MCF 10A (cell line): Measurements from ENCODE around the gene GSC2. TPM values are rescaled to one million over a fixed set of nuclear protein-coding genes. Genes with fewer than 3 reads are reported as not detected.
"Not testable (repeated sequence)": the region's sequence is repeated elsewhere in the genome, so short reads cannot be mapped to it uniquely, and the experiment has no call there.

Source experiments
- BruUV-seq: library from RNA; stranded (reverse); fragments of 400-500 nt; replicated peaks from 2 replicates; lab custom pipeline; 2021; lab: Mats Ljungman, UMichigan
- CTCF ChIA-PET: fragments of 300-600 bp; sonication (Branson Sonifier 250); formaldehyde crosslinking; extraction: SDS; loops from one replicate; lab custom pipeline; 2021; ENCODE audit warnings: antibody characterized with exemption, inconsistent platforms; lab: Yijun Ruan, JAX
- POLR2A ChIA-PET: fragments of 300-600, 350-650 bp; sonication (Branson Sonifier 250); formaldehyde crosslinking; extraction: SDS; loops from one replicate; lab custom pipeline; 2020; ENCODE audit warnings: antibody characterized with exemption, inconsistent platforms; lab: Yijun Ruan, JAX
- DNase-seq: peaks from one replicate; pipeline ENCODE4 v3.0.0-alpha.2; 2018; ENCODE audit not compliant: unreplicated experiment
- H3K27ac Mint-ChIP-seq: one replicate; pipeline ENCODE4 v1.8.0; 2022; ENCODE audit warnings: mild to moderate bottlenecking, low read depth, mixed read lengths; ENCODE audit not compliant: unreplicated experiment
- H3K27me3 Mint-ChIP-seq: one replicate; pipeline ENCODE4 v1.8.0; 2022; ENCODE audit warnings: mixed read lengths; ENCODE audit not compliant: insufficient read depth, unreplicated experiment
- H3K36me3 Mint-ChIP-seq: one replicate; pipeline ENCODE4 v1.8.0; 2022; ENCODE audit warnings: mild to moderate bottlenecking, moderate library complexity, mixed read lengths; ENCODE audit not compliant: insufficient read depth, unreplicated experiment
- H3K4me1 Mint-ChIP-seq: one replicate; pipeline ENCODE4 v1.8.0; 2022; ENCODE audit warnings: mixed read lengths; ENCODE audit not compliant: insufficient read depth, unreplicated experiment
- H3K4me3 Mint-ChIP-seq: one replicate; pipeline ENCODE4 v1.8.0; 2022; ENCODE audit warnings: mild to moderate bottlenecking, moderate library complexity, mixed read lengths; ENCODE audit not compliant: unreplicated experiment
- H3K9me3 Mint-ChIP-seq: one replicate; pipeline ENCODE4 v1.8.0; 2022; ENCODE audit warnings: mixed read lengths; ENCODE audit not compliant: unreplicated experiment
- CTCF ChIP-seq: fragments of 200-600 bp; IDR thresholded peaks from one replicate; pipeline ENCODE4 v1.8.0; 2022; ENCODE audit warnings: antibody characterized with exemption, mild to moderate bottlenecking; ENCODE audit not compliant: unreplicated experiment
- intact Hi-C: fragments of 100-400 bp; cut with micrococcal nuclease; formaldehyde crosslinking; loops from 2 replicates; pipeline ENCODE4 v1.14.1; 2022
- total RNA-seq: library from RNA; stranded (reverse); gene quantifications from 2 replicates; pipeline ENCODE4 v1.2.3, GENCODE V29; 2022

Gene GSC2
- total RNA-seq, 1 experiment from 2014 or later: not detected

- ChIA-PET CTCF (interaction anchor here (2.3 kb wide), 1 partner anchor 22 kb away, joined by 8 read pairs; the partner anchor contains the start of gene ESS2), POLR2A (interaction anchor here (0.9 kb wide), 1 partner anchor 23 kb away, joined by 3 read pairs; the partner anchor contains the start of gene ESS2)
- peaks cover 5% of the 10 kb centered on the region for H3K36me3 Mint-ChIP-seq
- TF ChIP-seq CTCF: no peak
- intact Hi-C loops: no loop called here
- no TSS peak for BruUV-seq
- no peaks in the 10 kb centered on the region for H3K9me3 Mint-ChIP-seq
- H3K27me3 Mint-ChIP-seq: peaks cover 33% of the 10 kb centered on the region
- H3K4me3 Mint-ChIP-seq: no peak overlapping the region
- H3K27ac Mint-ChIP-seq: no peak overlapping the region
- peaks cover 12% of the 10 kb centered on the region for H3K4me1 Mint-ChIP-seq
- DNase-seq: no peak
Observed at GRCh38 chr22:19167106-19167869, 17.2 kb upstream of the GSC2 start.

GRCh38 chr22:19166421-19166820 is 16.3 kb upstream of the GSC2 start:
- CTCF ChIA-PET: no interaction called here
- DNase-seq: no peak
- H3K27me3 Mint-ChIP-seq: peaks cover 33% of the 10 kb centered on the region
- H3K27ac Mint-ChIP-seq: no peak overlapping the region
- intact Hi-C loops: no loop called here
- no TSS peak for BruUV-seq
- peaks cover 5% of the 10 kb centered on the region for H3K36me3 Mint-ChIP-seq
- H3K4me3 Mint-ChIP-seq: no peak overlapping the region
- no peak for TF ChIP-seq CTCF
- POLR2A ChIA-PET: no interaction called here
- H3K4me1 Mint-ChIP-seq: peaks cover 9% of the 10 kb centered on the region
- H3K9me3 Mint-ChIP-seq: no peaks in the 10 kb centered on the region

- ChIA-PET CTCF (no interaction called here), POLR2A (no interaction called here)
- Mint-ChIP-seq H3K36me3 (no peaks in the 10 kb centered on the region), H3K27me3 (peaks cover 32% of the 10 kb centered on the region), H3K4me3 (no peak overlapping the region), H3K27ac (no peak overlapping the region), H3K9me3 (no peaks in the 10 kb centered on the region), H3K4me1 (no peaks in the 10 kb centered on the region)
- DNase-seq: no peak
- intact Hi-C loops: no loop called here
- no TSS peak for BruUV-seq
- no peak for TF ChIP-seq CTCF
Observed at GRCh38 chr22:19164425-19164824, 14.3 kb upstream of the GSC2 start.

GRCh38 chr22:19158649-19159048 is 8.6 kb upstream of the GSC2 start:
- H3K27ac Mint-ChIP-seq, POLR2A ChIA-PET, H3K4me3 Mint-ChIP-seq, BruUV-seq, intact Hi-C loops, H3K27me3 Mint-ChIP-seq, DNase-seq, H3K36me3 Mint-ChIP-seq, H3K9me3 Mint-ChIP-seq, H3K4me1 Mint-ChIP-seq: not testable (repeated sequence)
- CTCF ChIA-PET: interaction anchor here (0.7 to 1.3 kb wide), 3 partner anchors 12 to 295 kb away, joined by 3 to 5 read pairs (median 3); partner anchors contain the start of gene ESS2

- POLR2A ChIA-PET: interaction anchor here (0.9 kb wide), 1 partner anchor 18 kb away, joined by 4 read pairs; no protein-coding TSS in a partner anchor
- BruUV-seq: not testable (repeated sequence)
Observed at GRCh38 chr22:19156109-19156508, 6.0 kb upstream of the GSC2 start.

More at GRCh38 chr22:19156109-19156508, 6.0 kb upstream of the GSC2 start:
- intact Hi-C loops, H3K9me3 Mint-ChIP-seq, DNase-seq, H3K36me3 Mint-ChIP-seq, H3K27ac Mint-ChIP-seq, H3K4me3 Mint-ChIP-seq, H3K4me1 Mint-ChIP-seq: not testable (repeated sequence)
- peaks cover 24% of the 10 kb centered on the region for H3K27me3 Mint-ChIP-seq
- CTCF ChIA-PET: interaction anchor here (2.8 kb wide), 1 partner anchor 11 kb away, joined by 15 read pairs; the partner anchor contains the start of gene ESS2
